ENCODE results near the gene IGF2BP3.

IGF2BP3 gene

GRCh38 chr7:23377134-23377533 is 93.2 kb downstream of the IGF2BP3 start:
- DNase-seq (ENCODE audit: low spot score) = no peak

DNA sequence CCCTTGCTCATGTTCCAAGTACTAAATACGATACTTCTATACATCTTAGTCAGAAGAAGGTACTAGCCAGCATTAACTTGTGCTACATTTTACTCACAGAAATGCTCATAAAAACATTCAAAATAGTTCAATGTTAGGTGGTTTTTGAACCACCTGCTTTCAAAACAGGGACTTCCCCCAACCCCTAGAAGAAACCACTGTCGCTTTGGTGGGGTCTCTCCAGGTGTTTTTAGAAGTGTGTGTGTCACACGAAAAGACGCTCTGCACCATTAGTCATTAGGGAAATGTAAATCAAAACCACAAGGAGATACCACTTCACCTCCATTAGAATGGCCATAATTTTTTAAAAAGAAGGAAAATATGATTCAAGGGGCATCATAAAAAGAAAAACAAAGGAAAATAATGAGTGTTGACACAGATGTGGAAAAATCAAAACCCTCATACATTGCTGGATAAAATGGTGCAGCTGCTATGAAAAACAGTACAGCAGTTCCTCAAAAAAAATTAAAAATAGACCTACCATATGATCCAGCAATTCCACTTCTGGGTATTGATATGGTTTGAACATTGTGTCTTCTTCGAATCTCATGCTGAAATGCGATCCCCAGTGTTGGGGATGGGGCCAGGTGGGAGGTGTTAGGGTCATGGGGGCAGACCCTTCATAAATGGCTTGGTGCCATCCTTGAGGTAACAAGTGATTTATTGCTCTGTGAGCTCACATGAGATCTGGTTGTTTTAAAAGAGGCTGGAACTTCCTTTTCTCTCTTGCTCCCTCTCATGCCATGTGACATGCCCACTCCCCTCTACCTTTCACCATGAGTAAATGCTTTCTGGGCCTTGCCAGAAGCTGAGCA is 96.9 kb downstream of the IGF2BP3 start:
- no peak for DNase-seq (ENCODE audit: low spot score)

DNA sequence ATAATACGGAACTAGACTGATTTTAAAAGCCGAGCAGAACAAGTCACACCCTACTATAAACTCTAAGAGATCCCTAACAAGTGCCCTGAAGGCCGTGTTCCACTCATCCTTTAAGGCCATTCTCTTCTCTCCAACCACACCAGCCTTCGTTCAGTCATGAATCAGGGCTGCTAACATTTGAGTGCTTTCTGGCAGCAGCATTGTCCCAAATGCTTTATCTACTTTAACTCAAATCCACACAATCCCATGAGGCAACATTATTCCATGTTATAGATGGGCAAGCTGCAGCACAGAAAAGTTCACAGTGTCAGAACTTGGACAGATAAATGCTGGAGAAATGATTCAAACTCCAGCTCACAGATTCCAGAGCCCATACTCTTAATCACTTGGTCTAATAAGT is 97.7 kb downstream of the IGF2BP3 start:
- no peak for DNase-seq (ENCODE audit: low spot score)

DNA sequence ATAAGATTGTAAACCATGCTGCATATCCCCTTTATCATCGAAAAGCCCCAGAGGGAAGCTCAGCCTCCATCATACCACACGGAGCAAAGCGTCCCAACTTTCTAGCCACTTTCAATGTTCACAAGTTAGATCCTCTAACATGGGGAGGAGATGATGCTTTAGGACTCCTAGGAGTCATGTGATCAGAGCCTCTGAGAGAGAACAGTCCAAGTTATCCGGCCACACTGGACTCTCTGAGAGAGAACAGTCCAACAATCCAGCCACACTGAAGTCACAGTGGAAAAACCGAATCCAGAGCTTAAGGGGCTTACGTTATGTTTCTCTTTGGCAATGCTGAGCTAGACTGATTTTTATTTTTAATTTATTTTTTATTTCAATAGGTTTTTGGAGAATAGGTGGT is 98.6 kb downstream of the IGF2BP3 start:
- no peak for DNase-seq (ENCODE audit: low spot score)

GRCh38 chr7:23369695-23370404 is 100.4 kb downstream of the IGF2BP3 start:
- no peak for DNase-seq (ENCODE audit: low spot score)

DNA sequence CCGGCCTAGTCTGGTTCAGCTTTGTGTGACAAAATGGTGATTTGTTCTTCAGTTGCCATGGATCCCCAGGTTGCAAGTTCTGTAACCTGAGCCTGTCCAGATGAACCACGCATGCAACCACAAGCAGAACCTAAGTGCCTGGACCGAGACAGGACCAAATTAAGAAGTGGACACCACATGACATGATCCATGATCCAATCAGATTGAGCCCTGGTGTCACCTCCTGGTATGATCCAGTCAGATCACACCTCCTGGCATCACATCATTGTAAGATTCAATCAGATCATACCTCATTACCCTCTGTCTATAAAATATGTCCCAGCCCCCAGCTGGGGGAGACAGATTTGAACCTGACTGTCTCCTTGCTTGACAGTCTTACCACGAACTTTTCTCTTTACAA is 101.2 kb downstream of the IGF2BP3 start:
- DNase-seq (ENCODE audit: low spot score) = no peak

- DNase-seq (ENCODE audit: low spot score) = no peak
Observed at GRCh38 chr7:23358152-23358674, 112.1 kb downstream of the IGF2BP3 start.

DNA sequence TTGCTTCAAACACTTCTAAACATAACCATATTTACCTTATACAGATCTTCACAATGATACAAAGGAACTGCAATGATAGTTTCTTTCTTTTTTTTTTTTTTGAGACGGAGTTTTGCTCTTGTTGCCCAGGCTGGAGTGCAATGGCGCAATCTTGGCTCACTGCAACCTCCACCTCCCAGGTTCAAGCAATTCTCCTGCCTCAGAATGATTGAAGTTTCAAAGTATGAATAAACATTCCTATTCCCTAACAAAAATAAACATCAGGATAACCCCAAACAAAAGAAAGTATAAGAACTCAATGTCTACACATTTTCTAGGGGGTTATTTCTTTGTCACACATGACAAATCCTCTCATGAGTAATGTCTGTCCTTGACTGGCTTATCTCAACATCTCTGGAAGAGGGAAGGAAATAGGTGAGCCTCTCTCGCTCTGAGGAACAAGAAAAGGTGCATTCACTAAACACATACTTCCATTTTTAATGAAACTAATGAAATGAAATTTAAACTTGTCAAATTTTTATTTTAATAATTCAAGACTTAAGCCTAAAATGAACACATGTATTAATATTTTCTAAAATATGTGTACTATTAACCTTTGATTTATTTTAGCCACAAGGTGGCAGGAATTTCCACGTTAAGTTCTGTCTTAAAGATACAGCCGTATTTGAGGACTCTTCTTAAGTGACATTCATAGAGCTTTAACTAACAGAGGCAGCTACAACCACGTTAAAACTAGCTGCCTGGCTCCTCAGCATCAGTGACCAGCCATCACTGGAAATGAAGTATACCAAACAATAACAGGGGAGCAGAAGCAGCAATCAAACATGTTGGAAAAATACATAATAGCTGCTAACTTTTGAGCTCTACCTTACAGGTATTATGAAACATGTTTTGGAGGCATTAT is 112.8 kb downstream of the IGF2BP3 start:
- peak; percentile 20 for DNase-seq (ENCODE audit: low spot score)

DNA sequence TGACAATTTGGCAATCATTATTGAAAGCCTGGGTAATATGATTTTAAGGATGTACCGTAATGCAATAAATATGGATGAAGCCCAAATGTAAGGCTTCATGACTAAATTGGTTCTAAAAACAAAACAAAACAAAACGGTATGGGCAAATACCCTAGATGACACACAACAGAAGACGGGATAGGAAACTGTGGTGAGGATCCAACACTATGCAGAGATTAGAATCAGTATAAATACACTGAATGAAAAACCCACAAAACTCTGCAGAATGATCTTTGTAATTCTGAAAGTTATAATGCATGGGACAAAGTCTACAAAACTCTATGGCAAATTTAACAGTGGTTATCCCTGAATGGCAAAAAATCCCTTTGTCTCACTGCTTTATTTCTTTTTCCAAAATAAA is 113.6 kb downstream of the IGF2BP3 start:
- DNase-seq (ENCODE audit: low spot score) = no peak

- DNase-seq (ENCODE audit: low spot score) = no peak
Observed at GRCh38 chr7:23356168-23356567, 114.1 kb downstream of the IGF2BP3 start.

GRCh38 chr7:23353172-23353571 is 117.1 kb downstream of the IGF2BP3 start:
- DNase-seq (ENCODE audit: low spot score) = no peak

DNA sequence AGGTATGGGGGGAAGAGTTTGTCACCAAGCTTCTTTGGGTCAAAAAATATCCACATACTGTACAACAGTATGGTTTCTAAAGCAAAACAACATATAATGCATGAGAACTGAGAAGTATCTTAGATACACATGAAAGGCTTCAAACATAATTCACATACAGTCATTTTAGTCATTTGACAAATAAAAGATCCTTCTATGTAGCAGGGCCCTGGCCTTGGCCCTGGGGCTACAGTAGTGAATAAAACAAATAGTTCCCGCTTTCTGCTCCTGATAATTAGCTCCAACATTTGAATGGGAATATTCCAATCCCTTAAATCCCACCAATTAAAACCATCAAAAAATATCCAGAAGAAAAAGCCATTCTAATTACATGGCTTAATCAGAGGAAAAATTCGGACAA is 119.8 kb downstream of the IGF2BP3 start:
- no peak for DNase-seq (ENCODE audit: low spot score)

- DNase-seq (ENCODE audit: low spot score) = peak; percentile 60
Observed at GRCh38 chr7:23349484-23350157, 120.7 kb downstream of the IGF2BP3 start.

- DNase-seq (ENCODE audit: low spot score) = peak; percentile 49
Observed at GRCh38 chr7:23347682-23348180, 122.6 kb downstream of the IGF2BP3 start.

DNA sequence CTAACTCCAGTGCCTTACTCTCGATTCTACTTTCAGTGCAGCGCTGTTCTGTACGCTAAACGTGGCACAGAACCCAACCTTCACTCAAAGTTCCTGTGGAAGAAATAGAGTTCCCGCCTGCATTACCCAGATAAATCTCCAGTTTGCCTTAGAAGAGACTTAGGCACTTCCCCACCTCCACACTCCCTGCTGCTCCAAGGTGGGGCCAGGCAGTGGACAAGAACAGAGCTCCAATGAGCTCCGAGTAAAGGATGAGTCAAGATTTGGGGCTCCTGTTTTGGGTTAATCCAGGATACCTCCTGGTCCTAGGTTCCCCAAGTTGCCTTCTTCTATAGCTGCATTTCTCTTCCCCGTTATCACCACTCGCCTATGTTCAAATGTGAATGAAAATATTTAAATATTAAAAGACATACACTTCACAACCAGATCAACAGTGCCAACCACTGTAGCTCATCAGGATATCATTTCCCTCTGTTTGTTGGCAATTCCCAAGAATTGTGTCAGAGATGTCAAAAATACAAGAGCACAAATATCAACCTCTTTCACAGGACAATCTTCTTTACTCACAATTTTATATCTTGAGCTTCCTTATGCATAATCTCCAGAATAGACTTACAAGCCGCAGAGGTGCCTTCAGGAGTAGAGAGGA is 123.1 kb downstream of the IGF2BP3 start:
- DNase-seq (ENCODE audit: low spot score) = no peak

- no peak for DNase-seq (ENCODE audit: low spot score)
Observed at GRCh38 chr7:23346316-23346715, 124.0 kb downstream of the IGF2BP3 start.

DNA sequence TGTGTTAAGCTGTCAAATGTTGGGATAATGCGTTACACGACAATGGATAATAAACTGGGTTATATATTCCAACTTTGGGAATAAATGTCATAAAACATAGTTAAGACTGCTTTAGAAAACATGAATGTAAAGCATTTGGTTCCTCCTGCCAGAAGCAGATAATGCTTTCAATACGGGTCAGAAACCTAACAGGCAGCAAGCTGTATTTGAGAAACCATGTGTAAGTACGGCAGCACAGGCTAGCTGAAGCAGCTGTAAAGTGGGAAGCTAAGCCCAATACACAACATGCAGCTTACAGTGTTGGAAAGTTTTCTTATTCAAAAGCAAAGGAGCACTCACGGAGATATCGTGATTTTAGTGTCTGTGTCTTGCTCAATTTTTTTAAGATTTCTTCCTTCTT is 124.7 kb downstream of the IGF2BP3 start:
- no peak for DNase-seq (ENCODE audit: low spot score)

- DNase-seq (ENCODE audit: low spot score) = no peak
Observed at GRCh38 chr7:23343806-23344475, 126.3 kb downstream of the IGF2BP3 start.

DNA sequence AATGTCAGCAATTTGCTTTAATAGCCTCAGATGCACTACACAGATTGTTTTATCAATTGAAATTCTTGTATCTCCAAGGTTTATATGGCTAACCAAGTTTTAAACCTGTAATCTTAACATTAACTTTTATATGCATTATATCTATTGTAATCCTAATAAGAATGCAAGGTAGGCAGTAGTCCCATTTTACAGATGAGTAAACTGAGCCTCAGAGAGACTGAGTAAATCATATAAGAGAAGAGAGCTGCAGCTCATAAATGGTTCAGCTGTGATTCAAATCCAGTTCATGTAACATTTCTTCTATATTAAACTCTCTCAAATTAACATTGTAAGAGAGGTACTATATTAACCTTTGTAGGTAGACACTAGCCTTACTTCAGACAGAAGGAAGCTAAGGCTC is 127.2 kb downstream of the IGF2BP3 start:
- no peak for DNase-seq (ENCODE audit: low spot score)

GRCh38 chr7:23341846-23342598 is 128.3 kb downstream of the IGF2BP3 start:
- DNase-seq (ENCODE audit: low spot score) = no peak
